ENCODE measurements around the gene GCNT1. TPM values are rescaled to one million over a fixed set of nuclear protein-coding genes. Genes with fewer than 3 reads are reported as not detected.
"Not testable (repeated sequence)": the region's sequence is repeated elsewhere in the genome, so short reads cannot be mapped to it uniquely, and the experiment has no call there.

Gene GCNT1
- polyA plus RNA-seq, 1 of the 3 experiments (the other 2 are of a cell fraction): 0.76 TPM

DNA sequence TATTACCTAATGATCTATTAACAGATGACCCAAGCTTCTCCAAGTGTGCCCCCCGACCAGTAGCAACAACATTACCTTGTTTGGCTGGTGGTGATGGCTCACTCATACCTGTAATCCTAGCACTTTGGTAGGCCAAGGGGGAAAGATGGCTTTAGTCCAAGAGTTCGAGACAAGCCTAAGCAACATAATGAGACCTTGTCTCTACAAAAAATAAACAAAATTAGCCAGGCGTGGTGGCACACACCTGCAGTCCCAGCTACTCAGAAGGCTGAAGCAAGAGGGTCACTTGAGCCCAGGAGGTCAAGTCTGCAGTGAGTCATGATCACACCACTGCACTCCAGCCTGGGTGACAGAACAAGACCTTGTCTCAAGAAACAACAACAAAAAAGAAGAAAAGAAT lies 62.9 kb downstream of the GCNT1 start (continued):
- TF ChIP-seq, protein P1, sequence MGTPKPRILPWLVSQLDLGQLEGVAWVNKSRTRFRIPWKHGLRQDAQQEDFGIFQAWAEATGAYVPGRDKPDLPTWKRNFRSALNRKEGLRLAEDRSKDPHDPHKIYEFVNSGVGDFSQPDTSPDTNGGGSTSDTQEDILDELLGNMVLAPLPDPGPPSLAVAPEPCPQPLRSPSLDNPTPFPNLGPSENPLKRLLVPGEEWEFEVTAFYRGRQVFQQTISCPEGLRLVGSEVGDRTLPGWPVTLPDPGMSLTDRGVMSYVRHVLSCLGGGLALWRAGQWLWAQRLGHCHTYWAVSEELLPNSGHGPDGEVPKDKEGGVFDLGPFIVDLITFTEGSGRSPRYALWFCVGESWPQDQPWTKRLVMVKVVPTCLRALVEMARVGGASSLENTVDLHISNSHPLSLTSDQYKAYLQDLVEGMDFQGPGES (IDR thresholded peaks at IDR 0.05; ENCODE audit: low read depth, low read length): no peak
- TF ChIP-seq, protein P2, sequence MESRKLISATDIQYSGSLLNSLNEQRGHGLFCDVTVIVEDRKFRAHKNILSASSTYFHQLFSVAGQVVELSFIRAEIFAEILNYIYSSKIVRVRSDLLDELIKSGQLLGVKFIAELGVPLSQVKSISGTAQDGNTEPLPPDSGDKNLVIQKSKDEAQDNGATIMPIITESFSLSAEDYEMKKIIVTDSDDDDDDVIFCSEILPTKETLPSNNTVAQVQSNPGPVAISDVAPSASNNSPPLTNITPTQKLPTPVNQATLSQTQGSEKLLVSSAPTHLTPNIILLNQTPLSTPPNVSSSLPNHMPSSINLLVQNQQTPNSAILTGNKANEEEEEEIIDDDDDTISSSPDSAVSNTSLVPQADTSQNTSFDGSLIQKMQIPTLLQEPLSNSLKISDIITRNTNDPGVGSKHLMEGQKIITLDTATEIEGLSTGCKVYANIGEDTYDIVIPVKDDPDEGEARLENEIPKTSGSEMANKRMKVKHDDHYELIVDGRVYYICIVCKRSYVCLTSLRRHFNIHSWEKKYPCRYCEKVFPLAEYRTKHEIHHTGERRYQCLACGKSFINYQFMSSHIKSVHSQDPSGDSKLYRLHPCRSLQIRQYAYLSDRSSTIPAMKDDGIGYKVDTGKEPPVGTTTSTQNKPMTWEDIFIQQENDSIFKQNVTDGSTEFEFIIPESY (IDR thresholded peaks at IDR 0.05; ENCODE audit: borderline replicate concordance, low read depth): no peak

DNA sequence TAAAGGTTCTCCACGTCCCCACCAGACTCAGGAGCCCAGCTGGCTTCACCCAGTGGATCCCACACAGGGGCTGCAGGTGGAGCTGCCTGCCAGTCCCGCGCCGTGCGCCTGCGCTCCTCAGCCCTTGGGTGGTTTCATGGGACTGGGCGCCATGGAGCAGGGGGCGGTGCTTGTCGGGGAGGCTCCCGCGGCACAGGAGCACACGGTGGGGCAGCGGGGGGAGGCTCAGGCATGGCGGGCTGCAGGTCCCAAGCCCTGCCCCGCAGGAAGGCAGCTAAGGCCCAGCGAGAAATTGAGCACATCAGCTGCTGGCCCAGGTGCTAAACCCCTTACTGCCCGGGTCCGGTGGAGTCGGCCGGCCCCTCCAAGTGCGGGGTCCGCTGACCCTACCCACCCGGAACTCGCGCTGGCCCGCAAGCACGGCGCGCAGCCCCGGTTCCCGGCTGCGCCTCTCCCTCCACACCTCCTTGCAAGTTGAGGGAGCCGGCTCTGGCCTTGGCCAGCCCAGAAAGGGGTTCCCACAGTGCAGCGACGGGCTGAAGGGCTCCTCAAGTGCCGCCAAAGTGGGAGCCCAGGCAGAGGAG lies 64.7 kb downstream of the GCNT1 start:
- POLR2A ChIA-PET; H4K20me1 ChIP-seq (ENCODE audit: insufficient read depth); H3K36me3 ChIP-seq (replicated peaks in 1 of 2; ENCODE audit: control insufficient read depth in 1 of 2, insufficient read depth in 2 of 2, low read length in 1 of 2); H3K4me3 ChIP-seq (ENCODE audit: low read depth in 2 of 2, low read length in 1 of 2); H3K79me2 ChIP-seq (ENCODE audit: insufficient read depth); H3K4me2 ChIP-seq; H3F3A ChIP-seq (replicated peaks; ENCODE audit: insufficient read depth); DNase-seq; H3K4me1 ChIP-seq (ENCODE audit: control insufficient read depth in 1 of 2, insufficient read depth in 2 of 2, low read depth in 1 of 2, low read length in 1 of 2); H2AFZ ChIP-seq (ENCODE audit: low read depth); H3K9me2 ChIP-seq; H3K9me3 ChIP-seq; CTCF ChIA-PET; H3K27ac ChIP-seq (ENCODE audit: low read depth in 2 of 2, low read length in 1 of 2); H3K9ac ChIP-seq: not testable (repeated sequence)
- 0% methylated on average over 2 of the region's 36 CpGs for WGBS (ENCODE audit: low lambda C conversion rate)
- H3K27me3 ChIP-seq (ENCODE audit: insufficient read depth): peaks cover 68% of the 10 kb centered on the region; the same call in 1 of the 2 replicates

DNA sequence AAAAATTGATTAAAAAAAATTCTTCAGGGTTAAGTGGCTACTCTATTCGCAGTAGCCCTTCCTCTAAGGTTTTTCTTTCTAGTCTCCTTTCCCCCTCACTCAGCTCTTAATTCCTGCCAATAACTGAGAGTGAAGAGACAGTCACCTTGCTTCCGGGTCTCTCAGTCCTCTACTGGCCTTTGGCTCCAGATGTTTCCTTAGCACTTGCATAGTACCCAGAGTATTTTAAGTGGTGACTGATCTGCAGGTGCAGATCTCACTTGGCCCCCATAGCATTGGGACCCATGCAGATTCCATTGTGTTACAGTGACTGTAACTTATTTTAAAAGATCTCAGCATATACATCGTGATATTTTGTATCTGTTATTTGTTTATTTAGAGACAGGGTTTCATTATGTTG lies 66.2 kb downstream of the GCNT1 start:
- peaks cover 78% of the 10 kb centered on the region; the same call in 1 of the 2 replicates for H3K27me3 ChIP-seq (ENCODE audit: insufficient read depth)
- DNase-seq: no peak
- H3F3A ChIP-seq (replicated peaks; ENCODE audit: insufficient read depth): no peaks in the 10 kb centered on the region
- H3K9me3 ChIP-seq: no peaks in the 10 kb centered on the region
- H4K20me1 ChIP-seq (ENCODE audit: insufficient read depth): no peaks in the 10 kb centered on the region
- ChIA-PET CTCF (no interaction called here), POLR2A (no interaction called here)
- no peak overlapping the region for H3K4me3 ChIP-seq (ENCODE audit: low read depth in 2 of 2, low read length in 1 of 2)
- no peak overlapping the region for H3K27ac ChIP-seq (ENCODE audit: low read depth in 2 of 2, low read length in 1 of 2)
- no peak overlapping the region for H2AFZ ChIP-seq (ENCODE audit: low read depth)
- no peak overlapping the region for H3K4me2 ChIP-seq
- H3K4me1 ChIP-seq (ENCODE audit: control insufficient read depth in 1 of 2, insufficient read depth in 2 of 2, low read depth in 1 of 2, low read length in 1 of 2): no peaks in the 10 kb centered on the region
- H3K9ac ChIP-seq: no peak overlapping the region
- H3K79me2 ChIP-seq (ENCODE audit: insufficient read depth): no peaks in the 10 kb centered on the region
- no peaks in the 10 kb centered on the region for H3K9me2 ChIP-seq
- whole genome bisulfite sequencing (ENCODE audit: low lambda C conversion rate): 2% methylated on average over 3 of the region's 3 CpGs
- H3K36me3 ChIP-seq (replicated peaks in 1 of 2; ENCODE audit: control insufficient read depth in 1 of 2, insufficient read depth in 2 of 2, low read length in 1 of 2): no peaks in the 10 kb centered on the region
- TF ChIP-seq RAD21 (IDR thresholded peaks at IDR 0.05; ENCODE audit: low read length) (no peak), EZH2phosphoT487 (IDR thresholded peaks at IDR 0.05; ENCODE audit: borderline replicate concordance, low read depth) (no peak), CHD2 (IDR thresholded peaks at IDR 0.05; ENCODE audit: low read length, partially characterized antibody) (no peak), YY1 (IDR thresholded peaks at IDR 0.05; ENCODE audit: low read depth) (no peak), RCOR1 (IDR thresholded peaks at IDR 0.05; ENCODE audit: low read length) (no peak), MEF2A (IDR thresholded peaks at IDR 0.05; ENCODE audit: borderline replicate concordance, low read depth) (no peak), RXRA (IDR thresholded peaks at IDR 0.05; ENCODE audit: borderline replicate concordance, low read depth) (no peak), GABPA (IDR thresholded peaks at IDR 0.05; ENCODE audit: low read depth) (no peak), SMC3 (IDR thresholded peaks at IDR 0.05; ENCODE audit: low read depth, low read length) (no peak), SIN3A (IDR thresholded peaks at IDR 0.05; ENCODE audit: borderline replicate concordance, low read depth, low read length) (no peak)
- TF ChIP-seq, protein P2 (IDR thresholded peaks at IDR 0.05; ENCODE audit: borderline replicate concordance, low read depth): no peak
- TF ChIP-seq, protein P3, sequence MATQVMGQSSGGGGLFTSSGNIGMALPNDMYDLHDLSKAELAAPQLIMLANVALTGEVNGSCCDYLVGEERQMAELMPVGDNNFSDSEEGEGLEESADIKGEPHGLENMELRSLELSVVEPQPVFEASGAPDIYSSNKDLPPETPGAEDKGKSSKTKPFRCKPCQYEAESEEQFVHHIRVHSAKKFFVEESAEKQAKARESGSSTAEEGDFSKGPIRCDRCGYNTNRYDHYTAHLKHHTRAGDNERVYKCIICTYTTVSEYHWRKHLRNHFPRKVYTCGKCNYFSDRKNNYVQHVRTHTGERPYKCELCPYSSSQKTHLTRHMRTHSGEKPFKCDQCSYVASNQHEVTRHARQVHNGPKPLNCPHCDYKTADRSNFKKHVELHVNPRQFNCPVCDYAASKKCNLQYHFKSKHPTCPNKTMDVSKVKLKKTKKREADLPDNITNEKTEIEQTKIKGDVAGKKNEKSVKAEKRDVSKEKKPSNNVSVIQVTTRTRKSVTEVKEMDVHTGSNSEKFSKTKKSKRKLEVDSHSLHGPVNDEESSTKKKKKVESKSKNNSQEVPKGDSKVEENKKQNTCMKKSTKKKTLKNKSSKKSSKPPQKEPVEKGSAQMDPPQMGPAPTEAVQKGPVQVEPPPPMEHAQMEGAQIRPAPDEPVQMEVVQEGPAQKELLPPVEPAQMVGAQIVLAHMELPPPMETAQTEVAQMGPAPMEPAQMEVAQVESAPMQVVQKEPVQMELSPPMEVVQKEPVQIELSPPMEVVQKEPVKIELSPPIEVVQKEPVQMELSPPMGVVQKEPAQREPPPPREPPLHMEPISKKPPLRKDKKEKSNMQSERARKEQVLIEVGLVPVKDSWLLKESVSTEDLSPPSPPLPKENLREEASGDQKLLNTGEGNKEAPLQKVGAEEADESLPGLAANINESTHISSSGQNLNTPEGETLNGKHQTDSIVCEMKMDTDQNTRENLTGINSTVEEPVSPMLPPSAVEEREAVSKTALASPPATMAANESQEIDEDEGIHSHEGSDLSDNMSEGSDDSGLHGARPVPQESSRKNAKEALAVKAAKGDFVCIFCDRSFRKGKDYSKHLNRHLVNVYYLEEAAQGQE (IDR thresholded peaks at IDR 0.05; ENCODE audit: low read depth, low read length): no peak
- TF ChIP-seq, protein P4, sequence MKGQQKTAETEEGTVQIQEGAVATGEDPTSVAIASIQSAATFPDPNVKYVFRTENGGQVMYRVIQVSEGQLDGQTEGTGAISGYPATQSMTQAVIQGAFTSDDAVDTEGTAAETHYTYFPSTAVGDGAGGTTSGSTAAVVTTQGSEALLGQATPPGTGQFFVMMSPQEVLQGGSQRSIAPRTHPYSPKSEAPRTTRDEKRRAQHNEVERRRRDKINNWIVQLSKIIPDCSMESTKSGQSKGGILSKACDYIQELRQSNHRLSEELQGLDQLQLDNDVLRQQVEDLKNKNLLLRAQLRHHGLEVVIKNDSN (IDR thresholded peaks at IDR 0.05; ENCODE audit: borderline replicate concordance, low read depth): no peak
- TF ChIP-seq, protein P5, sequence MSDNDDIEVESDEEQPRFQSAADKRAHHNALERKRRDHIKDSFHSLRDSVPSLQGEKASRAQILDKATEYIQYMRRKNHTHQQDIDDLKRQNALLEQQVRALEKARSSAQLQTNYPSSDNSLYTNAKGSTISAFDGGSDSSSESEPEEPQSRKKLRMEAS (IDR thresholded peaks at IDR 0.05; ENCODE audit: low read depth): no peak

All from SK-N-SH (cell line).